ENCODE results near the gene PSMA7. TPM values are rescaled to one million over a fixed set of nuclear protein-coding genes. Genes with fewer than 3 reads are reported as not detected.

The PSMA7 gene
- total and polyA plus RNA-seq, 11 donors: 172 to 472 (median 233) TPM

DNA sequence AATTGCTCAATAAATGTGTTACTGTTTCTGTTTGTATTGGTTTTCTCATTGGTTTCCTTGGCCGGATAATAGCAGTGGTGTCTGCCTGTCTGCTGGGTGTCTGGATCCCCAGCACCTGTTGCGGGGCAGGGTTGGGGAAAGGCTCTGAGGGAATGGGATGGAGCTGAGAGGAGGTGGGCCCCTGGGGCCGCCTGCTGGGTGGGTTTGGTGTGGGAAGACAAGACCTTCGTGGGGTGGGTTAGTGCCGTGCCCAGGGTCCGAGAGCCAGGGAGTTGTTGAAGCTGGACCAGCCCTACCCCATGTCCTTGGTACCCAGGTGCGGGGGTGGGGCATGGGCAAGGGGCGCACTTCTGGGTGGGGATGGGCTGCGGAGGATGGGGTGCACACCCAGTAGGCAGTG is 4.3 kb upstream of the PSMA7 start:
- Histone ChIP-seq H3K9me3 (no peaks in the 10 kb centered on the region), H3K4me3 (no peak overlapping the region), H3K27me3 (no peaks in the 10 kb centered on the region), H3K36me3 (no peaks in the 10 kb centered on the region), H3K4me1 (peaks cover 0 to 46% (median 25%) of the 10 kb centered on the region in 12 donors), H3K27ac (no peak overlapping the region)
- 97 to 99% (median 98%) methylated on average over 7 to 9 of the region's 9 CpGs for WGBS, 4 donors
- no peak for TF ChIP-seq CTCF (IDR thresholded peaks at IDR 0.05)
- DNase-seq (no peak), ATAC-seq (no peak)
- intact Hi-C loops (cut with DNase I): loop anchor here in 4 of 10 donors (5.0 to 10.0 kb wide), 4 partner anchors 35 to 237 kb away; partner anchors contain the start of genes MTG2 (in 1 of the 4), OSBPL2 (in 1 of the 4) and RPS21 (in 1 of the 4)

DNA sequence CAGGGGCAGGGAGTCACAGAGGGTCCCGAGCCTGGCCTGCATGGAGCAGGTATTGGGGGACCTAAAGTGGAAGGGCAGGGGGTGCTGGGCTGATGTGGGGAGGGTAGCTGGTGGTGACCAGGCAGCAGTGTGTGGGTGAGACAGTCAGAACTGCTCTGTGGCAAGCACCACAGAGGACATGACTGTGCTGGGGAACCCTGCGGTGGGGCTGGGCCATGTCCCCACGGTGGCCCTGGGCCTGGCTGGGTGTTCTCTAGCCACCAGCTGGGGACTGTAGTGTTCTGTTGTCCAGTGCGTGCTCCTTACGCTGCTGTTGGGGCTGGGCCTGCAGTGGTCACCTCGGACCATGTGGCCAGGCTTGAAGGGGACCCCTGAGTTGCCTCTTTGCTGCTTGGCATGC is 3.9 kb upstream of the PSMA7 start:
- Histone ChIP-seq H3K4me1 (peaks cover 0 to 48% (median 25%) of the 10 kb centered on the region in 12 donors), H3K36me3 (no peaks in the 10 kb centered on the region), H3K27ac (no peak overlapping the region), H3K27me3 (no peaks in the 10 kb centered on the region), H3K9me3 (no peaks in the 10 kb centered on the region), H3K4me3 (no peak overlapping the region)
- intact Hi-C loops (cut with DNase I): loop anchor here in 4 of 10 donors (5.0 to 10.0 kb wide), 4 partner anchors 35 to 238 kb away; partner anchors contain the start of genes MTG2 (in 1 of the 4), OSBPL2 (in 1 of the 4) and RPS21 (in 1 of the 4)
- no peak for TF ChIP-seq CTCF (IDR thresholded peaks at IDR 0.05)
- TF ChIP-seq POLR2A (IDR thresholded peaks at IDR 0.05): no peak
- DNase-seq: no peak
- no peak for ATAC-seq
- WGBS, 4 donors: 86 to 97% (median 95%) methylated on average over 2 to 6 of the region's 6 CpGs

DNA sequence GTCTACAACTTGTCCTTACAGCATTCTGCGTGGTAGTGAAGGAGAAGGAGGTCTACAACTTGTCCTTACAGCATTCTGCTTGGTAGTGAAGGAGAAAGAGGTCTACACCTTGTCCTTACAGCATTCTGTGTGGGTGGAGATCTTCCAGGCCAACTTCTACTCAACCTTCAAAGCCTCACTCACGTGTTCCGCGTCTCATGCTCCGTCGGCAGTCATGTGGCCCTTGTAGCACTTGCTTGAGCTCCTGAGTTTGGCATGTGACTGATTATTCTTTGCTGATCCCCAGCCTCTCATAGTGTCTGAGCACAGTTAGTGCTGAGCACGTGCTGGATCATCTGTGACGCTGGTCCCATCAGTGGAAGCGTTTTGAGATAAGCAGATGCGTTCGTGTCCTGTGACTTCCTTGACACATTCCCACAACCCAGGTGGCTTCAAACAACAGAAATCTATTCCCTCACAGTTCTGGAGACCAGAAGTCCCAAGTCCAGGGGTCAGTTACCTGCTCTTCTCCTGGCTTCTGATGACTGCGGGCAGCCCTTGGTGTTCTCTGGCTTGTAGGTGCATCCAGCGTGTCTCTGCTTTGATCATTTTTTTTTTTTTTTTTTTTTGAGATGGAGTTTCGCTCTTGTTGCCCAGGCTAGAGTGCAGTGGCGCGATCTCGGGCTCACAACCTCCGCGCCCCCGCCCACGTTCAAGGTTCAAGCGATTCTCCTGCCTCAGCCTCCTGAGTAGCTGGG is 3.0 kb upstream of the PSMA7 start:
- Histone ChIP-seq H3K36me3 (no peaks in the 10 kb centered on the region), H3K27me3 (no peaks in the 10 kb centered on the region), H3K4me3 (no peak overlapping the region), H3K27ac (no peak overlapping the region), H3K4me1 (peaks cover 5 to 54% (median 33%) of the 10 kb centered on the region in 12 donors), H3K9me3 (no peaks in the 10 kb centered on the region)
- TF ChIP-seq POLR2A (IDR thresholded peaks at IDR 0.05): no peak
- no peak for TF ChIP-seq CTCF (IDR thresholded peaks at IDR 0.05)
- intact Hi-C loops (cut with DNase I): loop anchor here in 4 of 10 donors (5.0 to 10.0 kb wide), 4 partner anchors 36 to 239 kb away; partner anchors contain the start of genes MTG2 (in 1 of the 4), OSBPL2 (in 1 of the 4) and RPS21 (in 1 of the 4)
- WGBS, 4 donors: 95 to 97% (median 96%) methylated on average over 22 of the region's 22 CpGs
- ATAC-seq: no peak
- DNase-seq: no peak

- H3K4me1 ChIP-seq: peaks cover 6 to 55% (median 34%) of the 10 kb centered on the region in 12 donors
Measured at GRCh38 chr20:62145688-62146018, 2.5 kb upstream of the PSMA7 start.

More at GRCh38 chr20:62145688-62146018, 2.5 kb upstream of the PSMA7 start:
- ATAC-seq (no peak), DNase-seq (no peak)
- whole genome bisulfite sequencing, 4 donors: 87 to 98% (median 94%) methylated on average over 7 of the region's 7 CpGs
- peak overlapping the region in 2 of 12 donors; percentile 3 to 96 for H3K4me3 ChIP-seq
- no peaks in the 10 kb centered on the region for H3K27me3 ChIP-seq
- no peak for TF ChIP-seq CTCF (IDR thresholded peaks at IDR 0.05)
- TF ChIP-seq POLR2A (IDR thresholded peaks at IDR 0.05): no peak
- intact Hi-C loops (cut with DNase I): loop anchor here in 4 of 10 donors (5.0 to 10.0 kb wide), 4 partner anchors 37 to 239 kb away; partner anchors contain the start of genes MTG2 (in 1 of the 4), OSBPL2 (in 1 of the 4) and RPS21 (in 1 of the 4)
- H3K36me3 ChIP-seq: peaks cover 0 to 5% (median under 1%) of the 10 kb centered on the region in 9 donors
- no peaks in the 10 kb centered on the region for H3K9me3 ChIP-seq
- H3K27ac ChIP-seq: no peak overlapping the region
